ENCODE data around the gene MCC. TPM values are rescaled to one million over a fixed set of nuclear protein-coding genes. Genes with fewer than 3 reads are reported as not detected.
"Not testable (repeated sequence)": the region's sequence is repeated elsewhere in the genome, so short reads cannot be mapped to it uniquely, and the experiment has no call there.

The MCC gene
- total RNA-seq, 1 donor from 2014 or later: 22.7 TPM

- H3K36me3 Mint-ChIP-seq (ENCODE audit: low read depth, unreplicated experiment): peaks cover 30% of the 10 kb centered on the region
- no peak overlapping the region for H3K4me3 Mint-ChIP-seq (ENCODE audit: unreplicated experiment)
- no peaks in the 10 kb centered on the region for H3K4me1 Mint-ChIP-seq (ENCODE audit: unreplicated experiment)
- H3K27ac Mint-ChIP-seq (ENCODE audit: unreplicated experiment): no peak overlapping the region
- peaks cover 6% of the 10 kb centered on the region for H3K27me3 Mint-ChIP-seq (ENCODE audit: unreplicated experiment)
- no peak for DNase-seq (ENCODE audit: low spot score)
- H3K9me3 Mint-ChIP-seq (ENCODE audit: unreplicated experiment): no peaks in the 10 kb centered on the region
- no peak for TF ChIP-seq CTCF (IDR thresholded peaks at IDR 0.05; ENCODE audit: unreplicated experiment)
Measured at GRCh38 chr5:113081881-113082546, 406.2 kb downstream of the MCC start.

GRCh38 chr5:113081091-113081839, 407.0 kb downstream of the MCC start:
- H3K4me1 Mint-ChIP-seq (ENCODE audit: unreplicated experiment): no peaks in the 10 kb centered on the region
- H3K27ac Mint-ChIP-seq (ENCODE audit: unreplicated experiment): no peak overlapping the region

GRCh38 chr5:113076649-113077048, 411.6 kb downstream of the MCC start:
- H3K27me3 Mint-ChIP-seq (ENCODE audit: unreplicated experiment): not testable (repeated sequence)

More at GRCh38 chr5:113081091-113081839, 407.0 kb downstream of the MCC start:
- Mint-ChIP-seq H3K4me3 (ENCODE audit: unreplicated experiment) (no peak overlapping the region), H3K9me3 (ENCODE audit: unreplicated experiment) (no peaks in the 10 kb centered on the region), H3K27me3 (ENCODE audit: unreplicated experiment) (peaks cover 6% of the 10 kb centered on the region), H3K36me3 (ENCODE audit: low read depth, unreplicated experiment) (peaks cover 35% of the 10 kb centered on the region)
- DNase-seq (ENCODE audit: low spot score): no peak
- TF ChIP-seq CTCF (IDR thresholded peaks at IDR 0.05; ENCODE audit: unreplicated experiment): no peak

GRCh38 chr5:113075019-113075418, 413.2 kb downstream of the MCC start:
- TF ChIP-seq CTCF (IDR thresholded peaks at IDR 0.05; ENCODE audit: unreplicated experiment): no peak
- no peak for DNase-seq (ENCODE audit: low spot score)
- Mint-ChIP-seq H3K4me1 (ENCODE audit: unreplicated experiment) (peaks cover 11% of the 10 kb centered on the region), H3K27ac (ENCODE audit: unreplicated experiment) (no peak overlapping the region), H3K9me3 (ENCODE audit: unreplicated experiment) (no peaks in the 10 kb centered on the region), H3K36me3 (ENCODE audit: low read depth, unreplicated experiment) (peaks cover 48% of the 10 kb centered on the region), H3K4me3 (ENCODE audit: unreplicated experiment) (no peak overlapping the region), H3K27me3 (ENCODE audit: unreplicated experiment) (peaks cover 9% of the 10 kb centered on the region)

More at GRCh38 chr5:113076649-113077048, 411.6 kb downstream of the MCC start:
- not testable (repeated sequence) for H3K4me3 Mint-ChIP-seq (ENCODE audit: unreplicated experiment); DNase-seq (ENCODE audit: low spot score); H3K9me3 Mint-ChIP-seq (ENCODE audit: unreplicated experiment); H3K27ac Mint-ChIP-seq (ENCODE audit: unreplicated experiment)
- Mint-ChIP-seq H3K4me1 (ENCODE audit: unreplicated experiment) (peaks cover 11% of the 10 kb centered on the region), H3K36me3 (ENCODE audit: low read depth, unreplicated experiment) (peaks cover 51% of the 10 kb centered on the region)

GRCh38 chr5:113073629-113074034, 414.6 kb downstream of the MCC start:
- H3K9me3 Mint-ChIP-seq (ENCODE audit: unreplicated experiment); DNase-seq (ENCODE audit: low spot score); H3K4me3 Mint-ChIP-seq (ENCODE audit: unreplicated experiment); H3K27me3 Mint-ChIP-seq (ENCODE audit: unreplicated experiment); H3K27ac Mint-ChIP-seq (ENCODE audit: unreplicated experiment): not testable (repeated sequence)
- Mint-ChIP-seq H3K36me3 (ENCODE audit: low read depth, unreplicated experiment) (peaks cover 41% of the 10 kb centered on the region), H3K4me1 (ENCODE audit: unreplicated experiment) (peaks cover 11% of the 10 kb centered on the region)

- H3K36me3 Mint-ChIP-seq (ENCODE audit: low read depth, unreplicated experiment): peaks cover 38% of the 10 kb centered on the region
- no peak for DNase-seq (ENCODE audit: low spot score)
- TF ChIP-seq CTCF (IDR thresholded peaks at IDR 0.05; ENCODE audit: unreplicated experiment): no peak
- H3K27ac Mint-ChIP-seq (ENCODE audit: unreplicated experiment): no peak overlapping the region
- H3K4me3 Mint-ChIP-seq (ENCODE audit: unreplicated experiment): no peak overlapping the region
- no peaks in the 10 kb centered on the region for H3K9me3 Mint-ChIP-seq (ENCODE audit: unreplicated experiment)
- peaks cover 18% of the 10 kb centered on the region for H3K4me1 Mint-ChIP-seq (ENCODE audit: unreplicated experiment)
- H3K27me3 Mint-ChIP-seq (ENCODE audit: unreplicated experiment): peaks cover 8% of the 10 kb centered on the region
Measured at GRCh38 chr5:113071401-113071800, 416.9 kb downstream of the MCC start.

Measured in endothelial cell (in vitro differentiated cells).